ENCODE data around the gene MIPOL1.
"Not testable (repeated sequence)": the region's sequence is repeated elsewhere in the genome, so short reads cannot be mapped to it uniquely, and the experiment has no call there.

DNA sequence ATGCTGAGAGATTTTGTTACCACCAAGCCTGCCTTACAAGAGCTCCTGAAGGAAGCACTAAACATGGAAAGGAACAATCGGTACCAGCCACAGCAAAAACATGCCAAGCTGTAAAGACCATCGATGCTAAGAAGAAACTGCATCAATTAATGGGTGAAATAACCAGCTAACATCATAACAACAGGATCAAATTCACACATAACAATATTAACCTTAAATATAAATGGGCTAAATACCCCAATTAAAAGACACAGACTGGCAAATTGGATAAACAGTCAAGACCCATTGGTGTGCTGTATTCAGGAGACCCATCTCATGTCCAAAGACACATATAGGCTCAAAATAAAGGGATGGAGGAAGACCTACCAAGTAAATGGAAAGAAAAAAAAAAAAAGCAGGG is 8.0 kb upstream of the MIPOL1 start:
- TF ChIP-seq EZH2 (IDR thresholded peaks at IDR 0.05; ENCODE audit: insufficient read depth, poor library complexity, severe bottlenecking); EZH2phosphoT487 (IDR thresholded peaks at IDR 0.05; ENCODE audit: insufficient read depth, low read depth): not testable (repeated sequence)
